ENCODE measurements around the gene DSCAM. TPM values are rescaled to one million over a fixed set of nuclear protein-coding genes. Genes with fewer than 3 reads are reported as not detected.

The DSCAM gene
- total RNA-seq, 2 donors from 2014 or later: not detected

GRCh38 chr21:40160911-40161310 is 686.0 kb downstream of the DSCAM start:
- no peak for ATAC-seq (replicated peaks in 1 of 2)
- Mint-ChIP-seq H3K27ac (no peak overlapping the region), H3K36me3 (ENCODE audit: insufficient read depth in 2 of 2) (no peaks in the 10 kb centered on the region), H3K4me1 (ENCODE audit: low read depth) (no peaks in the 10 kb centered on the region), H3K27me3 (ENCODE audit: low read depth) (no peaks in the 10 kb centered on the region), H3K4me3 (no peak overlapping the region), H3K9me3 (peaks cover 0 to 2% of the 10 kb centered on the region in 2 donors)
- DNase-seq: no peak

- no peaks in the 10 kb centered on the region for H3K4me1 Mint-ChIP-seq (ENCODE audit: low read depth)
- H3K27ac Mint-ChIP-seq: no peak overlapping the region
- no peak overlapping the region for H3K4me3 Mint-ChIP-seq
- no peak for ATAC-seq (replicated peaks in 1 of 2)
- no peaks in the 10 kb centered on the region for H3K27me3 Mint-ChIP-seq (ENCODE audit: low read depth)
- no peak for DNase-seq
- peaks cover 0 to 4% of the 10 kb centered on the region in 2 donors for H3K9me3 Mint-ChIP-seq
- peaks cover 0 to 2% of the 10 kb centered on the region in 2 donors for H3K36me3 Mint-ChIP-seq (ENCODE audit: insufficient read depth in 2 of 2)
These were observed 688.6 kb downstream of the DSCAM start for GRCh38 chr21:40158366-40158765.

GRCh38 chr21:40155563-40155962 is 691.4 kb downstream of the DSCAM start:
- no peak overlapping the region for H3K4me3 Mint-ChIP-seq
- ATAC-seq (replicated peaks in 1 of 2): no peak

GRCh38 chr21:40153351-40153750 is 693.6 kb downstream of the DSCAM start:
- DNase-seq (no peak), ATAC-seq (replicated peaks in 1 of 2) (no peak)
- no peak overlapping the region for H3K4me3 Mint-ChIP-seq
- no peak overlapping the region for H3K27ac Mint-ChIP-seq
- H3K36me3 Mint-ChIP-seq (ENCODE audit: insufficient read depth in 2 of 2): peaks cover 0 to 2% of the 10 kb centered on the region in 2 donors
- H3K27me3 Mint-ChIP-seq (ENCODE audit: low read depth): no peaks in the 10 kb centered on the region
- H3K4me1 Mint-ChIP-seq (ENCODE audit: low read depth): no peaks in the 10 kb centered on the region
- peaks cover 2 to 4% of the 10 kb centered on the region in 2 donors for H3K9me3 Mint-ChIP-seq

More at GRCh38 chr21:40155563-40155962, 691.4 kb downstream of the DSCAM start:
- Mint-ChIP-seq H3K36me3 (ENCODE audit: insufficient read depth in 2 of 2) (peaks cover 0 to 2% of the 10 kb centered on the region in 2 donors), H3K4me1 (ENCODE audit: low read depth) (no peaks in the 10 kb centered on the region), H3K9me3 (peaks cover 2 to 4% of the 10 kb centered on the region in 2 donors), H3K27me3 (ENCODE audit: low read depth) (no peaks in the 10 kb centered on the region), H3K27ac (no peak overlapping the region)
- DNase-seq: no peak

- ATAC-seq (replicated peaks in 1 of 2) (no peak), DNase-seq (no peak)
- H3K27ac Mint-ChIP-seq: no peak overlapping the region
- H3K4me3 Mint-ChIP-seq: no peak overlapping the region
- H3K4me1 Mint-ChIP-seq (ENCODE audit: low read depth): no peaks in the 10 kb centered on the region
- peaks cover 2% of the 10 kb centered on the region in 2 donors for H3K9me3 Mint-ChIP-seq
- no peaks in the 10 kb centered on the region for H3K27me3 Mint-ChIP-seq (ENCODE audit: low read depth)
- H3K36me3 Mint-ChIP-seq (ENCODE audit: insufficient read depth in 2 of 2): peaks cover 0 to 2% of the 10 kb centered on the region in 2 donors
These were observed 694.5 kb downstream of the DSCAM start for GRCh38 chr21:40152476-40152875.

- Mint-ChIP-seq H3K9me3 (peaks cover 2% of the 10 kb centered on the region in 2 donors), H3K27ac (no peak overlapping the region), H3K36me3 (ENCODE audit: insufficient read depth in 2 of 2) (peaks cover 0 to 2% of the 10 kb centered on the region in 2 donors), H3K27me3 (ENCODE audit: low read depth) (no peaks in the 10 kb centered on the region), H3K4me3 (no peak overlapping the region), H3K4me1 (ENCODE audit: low read depth) (no peaks in the 10 kb centered on the region)
- no peak for ATAC-seq (replicated peaks in 1 of 2)
- no peak for DNase-seq
These were observed 695.3 kb downstream of the DSCAM start for GRCh38 chr21:40151611-40152010.

GRCh38 chr21:40146216-40146837 is 700.6 kb downstream of the DSCAM start:
- Mint-ChIP-seq H3K9me3 (no peaks in the 10 kb centered on the region), H3K27me3 (ENCODE audit: low read depth) (no peaks in the 10 kb centered on the region), H3K27ac (no peak overlapping the region), H3K36me3 (ENCODE audit: insufficient read depth in 2 of 2) (no peaks in the 10 kb centered on the region), H3K4me3 (no peak overlapping the region), H3K4me1 (ENCODE audit: low read depth) (no peaks in the 10 kb centered on the region)
- no peak for DNase-seq
- no peak for ATAC-seq (replicated peaks in 1 of 2)

GRCh38 chr21:40143822-40144525 is 703.0 kb downstream of the DSCAM start:
- DNase-seq (peak; percentile 32 to 44), ATAC-seq (replicated peaks in 1 of 2) (no peak)
- Mint-ChIP-seq H3K36me3 (ENCODE audit: insufficient read depth in 2 of 2) (no peaks in the 10 kb centered on the region), H3K9me3 (no peaks in the 10 kb centered on the region), H3K27ac (no peak overlapping the region), H3K4me1 (ENCODE audit: low read depth) (no peaks in the 10 kb centered on the region), H3K27me3 (ENCODE audit: low read depth) (no peaks in the 10 kb centered on the region), H3K4me3 (no peak overlapping the region)

GRCh38 chr21:40141621-40142020 is 705.3 kb downstream of the DSCAM start:
- DNase-seq (no peak), ATAC-seq (replicated peaks in 1 of 2) (no peak)
- no peak overlapping the region for H3K27ac Mint-ChIP-seq
- no peak overlapping the region for H3K4me3 Mint-ChIP-seq
- no peaks in the 10 kb centered on the region for H3K36me3 Mint-ChIP-seq (ENCODE audit: insufficient read depth in 2 of 2)
- no peaks in the 10 kb centered on the region for H3K4me1 Mint-ChIP-seq (ENCODE audit: low read depth)
- no peaks in the 10 kb centered on the region for H3K9me3 Mint-ChIP-seq
- no peaks in the 10 kb centered on the region for H3K27me3 Mint-ChIP-seq (ENCODE audit: low read depth)

- Mint-ChIP-seq H3K4me3 (no peak overlapping the region), H3K36me3 (ENCODE audit: insufficient read depth in 2 of 2) (no peaks in the 10 kb centered on the region), H3K9me3 (no peaks in the 10 kb centered on the region), H3K4me1 (ENCODE audit: low read depth) (no peaks in the 10 kb centered on the region), H3K27ac (no peak overlapping the region), H3K27me3 (ENCODE audit: low read depth) (no peaks in the 10 kb centered on the region)
- ATAC-seq (replicated peaks in 1 of 2) (no peak), DNase-seq (no peak)
These were observed 706.3 kb downstream of the DSCAM start for GRCh38 chr21:40140675-40141074.

GRCh38 chr21:40139636-40140035 is 707.3 kb downstream of the DSCAM start:
- no peak overlapping the region for H3K4me3 Mint-ChIP-seq
- H3K36me3 Mint-ChIP-seq (ENCODE audit: insufficient read depth in 2 of 2): no peaks in the 10 kb centered on the region
- no peak overlapping the region for H3K27ac Mint-ChIP-seq
- ATAC-seq (replicated peaks in 1 of 2) (no peak), DNase-seq (no peak)
- no peaks in the 10 kb centered on the region for H3K27me3 Mint-ChIP-seq (ENCODE audit: low read depth)
- no peaks in the 10 kb centered on the region for H3K4me1 Mint-ChIP-seq (ENCODE audit: low read depth)
- peaks cover 0 to 1% of the 10 kb centered on the region in 2 donors for H3K9me3 Mint-ChIP-seq

GRCh38 chr21:40136571-40136970 is 710.4 kb downstream of the DSCAM start:
- ATAC-seq (replicated peaks in 1 of 2) (no peak), DNase-seq (no peak)
- H3K27me3 Mint-ChIP-seq (ENCODE audit: low read depth): no peaks in the 10 kb centered on the region
- H3K27ac Mint-ChIP-seq: no peak overlapping the region
- H3K9me3 Mint-ChIP-seq: peaks cover 1 to 3% of the 10 kb centered on the region in 2 donors
- no peak overlapping the region for H3K4me3 Mint-ChIP-seq
- no peaks in the 10 kb centered on the region for H3K4me1 Mint-ChIP-seq (ENCODE audit: low read depth)
- H3K36me3 Mint-ChIP-seq (ENCODE audit: insufficient read depth in 2 of 2): no peaks in the 10 kb centered on the region

GRCh38 chr21:40134731-40135492 is 712.0 kb downstream of the DSCAM start:
- no peak for DNase-seq
- H3K9me3 Mint-ChIP-seq: peaks cover 1 to 3% of the 10 kb centered on the region in 2 donors
- H3K36me3 Mint-ChIP-seq (ENCODE audit: insufficient read depth in 2 of 2): no peaks in the 10 kb centered on the region
- H3K4me1 Mint-ChIP-seq (ENCODE audit: low read depth): no peaks in the 10 kb centered on the region
- ATAC-seq (replicated peaks in 1 of 2): no peak
- H3K27me3 Mint-ChIP-seq (ENCODE audit: low read depth): no peaks in the 10 kb centered on the region
- no peak overlapping the region for H3K4me3 Mint-ChIP-seq
- no peak overlapping the region for H3K27ac Mint-ChIP-seq
